Measurements from ENCODE around the gene MEIS2.

DNA sequence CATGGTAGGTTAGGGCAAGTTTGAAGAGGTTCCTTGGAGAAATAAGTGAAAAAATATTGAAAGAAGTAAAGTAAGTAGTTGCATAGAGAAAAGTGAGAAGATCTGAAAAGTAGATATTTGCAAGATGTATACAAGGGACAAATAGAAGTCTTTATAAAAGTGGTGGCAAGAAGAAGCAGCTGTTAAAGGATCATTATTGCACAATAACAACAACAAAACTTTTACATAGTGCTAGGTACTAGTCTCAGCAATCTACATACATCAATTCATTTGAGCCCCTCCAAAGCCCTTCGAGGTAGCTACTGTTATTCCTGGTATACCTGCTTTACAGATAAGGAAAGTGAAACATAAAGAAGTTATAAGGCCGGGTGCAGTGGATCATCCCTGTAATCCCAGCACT lies 239.6 kb downstream of the MEIS2 start:
- TF ChIP-seq, protein P1, sequence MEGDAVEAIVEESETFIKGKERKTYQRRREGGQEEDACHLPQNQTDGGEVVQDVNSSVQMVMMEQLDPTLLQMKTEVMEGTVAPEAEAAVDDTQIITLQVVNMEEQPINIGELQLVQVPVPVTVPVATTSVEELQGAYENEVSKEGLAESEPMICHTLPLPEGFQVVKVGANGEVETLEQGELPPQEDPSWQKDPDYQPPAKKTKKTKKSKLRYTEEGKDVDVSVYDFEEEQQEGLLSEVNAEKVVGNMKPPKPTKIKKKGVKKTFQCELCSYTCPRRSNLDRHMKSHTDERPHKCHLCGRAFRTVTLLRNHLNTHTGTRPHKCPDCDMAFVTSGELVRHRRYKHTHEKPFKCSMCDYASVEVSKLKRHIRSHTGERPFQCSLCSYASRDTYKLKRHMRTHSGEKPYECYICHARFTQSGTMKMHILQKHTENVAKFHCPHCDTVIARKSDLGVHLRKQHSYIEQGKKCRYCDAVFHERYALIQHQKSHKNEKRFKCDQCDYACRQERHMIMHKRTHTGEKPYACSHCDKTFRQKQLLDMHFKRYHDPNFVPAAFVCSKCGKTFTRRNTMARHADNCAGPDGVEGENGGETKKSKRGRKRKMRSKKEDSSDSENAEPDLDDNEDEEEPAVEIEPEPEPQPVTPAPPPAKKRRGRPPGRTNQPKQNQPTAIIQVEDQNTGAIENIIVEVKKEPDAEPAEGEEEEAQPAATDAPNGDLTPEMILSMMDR (IDR thresholded peaks at IDR 0.05) = no peak
- TF ChIP-seq POLR2A (IDR thresholded peaks at IDR 0.05) = no peak
- no peak for TF ChIP-seq EP300 (IDR thresholded peaks at IDR 0.05)
